Smooth muscle cell of the brain vasculature (primary cell): ENCODE data around the gene ZBED4.

Experiments
- DNase-seq: peaks from one replicate; pipeline ENCODE4 v3.0.0-alpha.2; 2012; ENCODE audit warnings: low read depth, low spot score

The ZBED4 gene

GRCh38 chr22:49936018-49936972 lies 82.7 kb downstream of the ZBED4 start:
- no peak for DNase-seq

GRCh38 chr22:49936973-49937757 lies 83.5 kb downstream of the ZBED4 start:
- no peak for DNase-seq

GRCh38 chr22:49937758-49938564 lies 84.3 kb downstream of the ZBED4 start:
- no peak for DNase-seq

GRCh38 chr22:49938565-49939136 lies 85.0 kb downstream of the ZBED4 start:
- no peak for DNase-seq
